Hepatocyte (in vitro differentiated cells): ENCODE data around the gene MTRF1. TPM values are rescaled to one million over a fixed set of nuclear protein-coding genes. Genes with fewer than 3 reads are reported as not detected.

Experiments used
- DNase-seq: peaks from one replicate; pipeline ENCODE4 v3.0.0-alpha.2; 2016; ENCODE audit warnings: low spot score
- H2AFZ ChIP-seq: fragments of 200-600 bp; sonication (generic); 2 replicates; pipeline ENCODE4 v1.6.0; 2016; ENCODE audit warnings: antibody characterized with exemption, mild to moderate bottlenecking
- H3K27ac ChIP-seq: fragments of 200-600 bp; sonication (generic); 2 replicates; pipeline ENCODE4 v1.5.1; 2016; ENCODE audit warnings: mild to moderate bottlenecking
- H3K27me3 ChIP-seq: fragments of 200-600 bp; sonication (generic); 2 replicates; pipeline ENCODE4 v1.6.1; 2016
- H3K36me3 ChIP-seq: fragments of 200-600 bp; sonication (generic); replicated peaks from 2 replicates; pipeline ENCODE4 v1.5.1; 2016; ENCODE audit warnings: low read depth; ENCODE audit not compliant: insufficient read depth
- H3K4me1 ChIP-seq: fragments of 200-600 bp; sonication (generic); 2 replicates; pipeline ENCODE4 v1.5.1; 2016; ENCODE audit warnings: mild to moderate bottlenecking, moderate library complexity; ENCODE audit not compliant: insufficient read depth
- H3K4me2 ChIP-seq: fragments of 200-600 bp; sonication (generic); 2 replicates; pipeline ENCODE4 v1.6.0; 2016
- H3K4me3 ChIP-seq: fragments of 200-600 bp; sonication (generic); 2 replicates; pipeline ENCODE4 v1.5.1; 2016; ENCODE audit warnings: mild to moderate bottlenecking
- H3K79me2 ChIP-seq: fragments of 200-600 bp; sonication (generic); 2 replicates; pipeline ENCODE4 v1.6.0; 2017; ENCODE audit warnings: mild to moderate bottlenecking
- H3K9me2 ChIP-seq: fragments of 200-600 bp; sonication (generic); replicated peaks from 2 replicates; pipeline ENCODE4 v1.6.0; 2017; ENCODE audit warnings: mild to moderate bottlenecking; ENCODE audit not compliant: insufficient read depth
- H3K9me3 ChIP-seq: fragments of 200-600 bp; sonication (generic); 2 replicates; pipeline ENCODE4 v1.5.1; 2016; ENCODE audit warnings: low read depth, mild to moderate bottlenecking
- H4K20me1 ChIP-seq: fragments of 200-600 bp; sonication (generic); 2 replicates; pipeline ENCODE4 v1.6.0; 2016; ENCODE audit warnings: mild to moderate bottlenecking; ENCODE audit not compliant: insufficient read depth, poor library complexity, severe bottlenecking
- CTCF ChIP-seq: fragments of 200-600 bp; sonication (generic); IDR thresholded peaks from 2 replicates; pipeline ENCODE4 v1.5.1; 2016; ENCODE audit warnings: antibody characterized with exemption, mild to moderate bottlenecking; ENCODE audit not compliant: poor library complexity
- EZH2 ChIP-seq: fragments of 200-600 bp; sonication (generic); IDR thresholded peaks from 2 replicates; pipeline ENCODE4 v1.6.1; 2016; ENCODE audit warnings: antibody characterized with exemption, mild to moderate bottlenecking, borderline replicate concordance
- EZH2phosphoT487 ChIP-seq: fragments of 200-600 bp; sonication (generic); IDR thresholded peaks from one replicate; pipeline ENCODE4 v1.6.1; 2018; ENCODE audit warnings: antibody characterized with exemption, mild to moderate bottlenecking, low read depth, moderate library complexity; ENCODE audit not compliant: unreplicated experiment, severe bottlenecking
- WGBS: methylation state at CpG from one replicate; pipeline ENCODE4 v1.1.6; 2016; ENCODE audit warnings: low lambda C conversion rate; ENCODE audit errors: missing lambda C conversion rate; 5-methylcytosine and 5-hydroxymethylcytosine counted together
- polyA plus RNA-seq: library from polyadenylated mRNA; unstranded; fragments of >200 nt; fragmentation: Nextera tagmentation; extraction: Ambion mirVana; gene quantifications from 2 replicates; pipeline ENCODE4 v1.2.1, GENCODE V29; 2016
- total RNA-seq: library from RNA; depleted of rRNA; stranded (reverse); fragments of >200 nt; gene quantifications from 2 replicates; pipeline ENCODE4 v1.2.3, GENCODE V29; 2014

Gene MTRF1
- total and polyA plus RNA-seq, 2 experiments from 2014 or later = 10.4 to 18.5 TPM

DNA sequence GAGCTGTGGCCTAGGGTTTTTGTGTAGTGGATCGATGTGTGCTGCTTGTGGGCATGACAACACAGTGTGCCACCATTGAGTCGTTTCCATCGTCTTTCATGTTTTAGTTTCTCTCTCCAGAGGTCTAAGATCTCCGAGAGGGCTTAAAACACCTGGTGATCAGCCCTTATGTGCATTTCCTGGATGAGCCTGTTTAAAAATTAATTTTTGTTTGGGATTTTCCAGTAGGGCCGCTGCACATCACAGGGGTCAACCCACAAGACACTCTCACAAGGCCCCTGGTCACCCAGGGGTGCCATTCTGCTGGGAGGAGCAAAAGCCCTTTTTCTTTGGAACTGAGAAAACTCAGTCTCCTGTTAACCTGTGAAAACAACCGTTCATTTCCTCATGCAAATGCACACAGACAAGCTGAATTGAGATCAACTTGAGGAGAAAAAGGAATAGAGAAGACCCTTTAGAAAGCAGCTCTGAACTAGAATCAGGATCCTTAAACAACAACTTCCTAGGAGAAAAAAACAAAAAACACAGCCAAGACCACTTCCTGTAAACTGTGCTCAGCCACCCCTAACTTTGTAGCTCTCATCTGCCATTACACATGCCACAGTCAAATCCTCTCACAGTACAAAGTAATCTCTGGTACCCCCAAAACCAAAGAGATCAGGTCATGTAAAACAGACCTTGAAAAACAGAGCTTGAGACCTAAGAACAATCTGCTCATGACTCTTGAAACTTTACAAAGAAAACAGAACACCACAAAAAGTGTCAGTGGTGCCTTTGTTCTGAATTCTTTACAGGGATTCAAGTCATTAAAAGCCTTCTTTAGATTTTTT lies 8.3 kb upstream of the MTRF1 start:
- Histone ChIP-seq H3K9me3 (peaks cover 4% of the 10 kb centered on the region), H3K4me2 (no peak overlapping the region), H3K27me3 (no peaks in the 10 kb centered on the region), H3K4me1 (no peaks in the 10 kb centered on the region), H3K4me3 (no peak overlapping the region), H4K20me1 (no peaks in the 10 kb centered on the region), H3K27ac (no peak overlapping the region), H3K36me3 (no peaks in the 10 kb centered on the region), H3K9me2 (no peaks in the 10 kb centered on the region), H2AFZ (no peak overlapping the region), H3K79me2 (no peaks in the 10 kb centered on the region)
- 91% methylated on average over 6 of the region's 6 CpGs for WGBS
- TF ChIP-seq CTCF = no peak
- no peak for TF ChIP-seq EZH2phosphoT487
- TF ChIP-seq EZH2 = no peak
- no peak for DNase-seq

DNA sequence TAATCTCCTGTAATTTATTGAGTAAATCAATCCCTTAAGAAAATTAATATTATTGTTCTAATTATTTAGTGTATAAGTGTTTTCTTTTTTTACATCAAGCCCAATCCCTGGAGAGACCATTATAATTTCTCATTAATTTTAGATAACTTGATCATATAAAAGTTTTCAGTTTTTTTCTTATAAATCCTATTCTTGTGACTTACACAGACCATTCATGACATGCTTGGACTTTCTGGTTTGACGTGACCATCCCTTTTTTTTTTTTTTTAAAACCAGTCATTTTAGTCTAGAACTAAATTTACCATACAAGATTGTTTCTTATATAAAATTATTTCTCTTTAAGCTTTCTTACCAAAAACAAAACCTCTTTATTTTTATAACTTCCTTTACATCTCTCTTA lies 5.4 kb upstream of the MTRF1 start:
- no peak overlapping the region for H2AFZ ChIP-seq
- no peaks in the 10 kb centered on the region for H4K20me1 ChIP-seq
- H3K4me3 ChIP-seq = no peak overlapping the region
- TF ChIP-seq CTCF = no peak
- TF ChIP-seq EZH2phosphoT487 = no peak
- TF ChIP-seq EZH2 = no peak
- no peaks in the 10 kb centered on the region for H3K4me1 ChIP-seq
- H3K36me3 ChIP-seq = no peaks in the 10 kb centered on the region
- peaks cover 4% of the 10 kb centered on the region for H3K9me3 ChIP-seq
- H3K27ac ChIP-seq = no peak overlapping the region
- H3K79me2 ChIP-seq = no peaks in the 10 kb centered on the region
- no peaks in the 10 kb centered on the region for H3K27me3 ChIP-seq
- no peak overlapping the region for H3K4me2 ChIP-seq
- DNase-seq = no peak
- 10% methylated on average over 1 of the region's 1 CpG for WGBS
- H3K9me2 ChIP-seq = no peaks in the 10 kb centered on the region

DNA sequence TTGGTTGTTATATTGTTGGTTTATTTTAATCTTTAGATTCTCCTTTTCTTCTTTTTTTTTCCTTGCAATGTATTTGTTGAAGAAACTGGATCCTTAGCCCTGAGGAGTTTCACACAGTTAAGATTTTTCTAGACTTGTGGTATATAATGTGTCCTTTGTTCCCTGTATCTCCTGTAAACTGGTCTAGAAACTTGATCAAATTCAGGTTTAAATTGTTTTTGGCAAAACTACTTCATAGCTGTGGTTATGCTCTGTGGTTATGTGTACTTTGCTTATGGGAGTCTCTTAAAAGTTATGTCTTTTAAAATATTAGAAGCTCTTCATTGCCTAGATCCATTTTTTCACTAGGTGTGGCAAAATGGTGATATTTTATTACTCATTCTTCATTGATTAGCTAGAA lies 3.7 kb upstream of the MTRF1 start:
- TF ChIP-seq EZH2 (no peak), EZH2phosphoT487 (no peak), CTCF (no peak)
- H2AFZ ChIP-seq = no peak overlapping the region
- H4K20me1 ChIP-seq = no peaks in the 10 kb centered on the region
- no peak overlapping the region for H3K4me3 ChIP-seq
- no peak overlapping the region for H3K27ac ChIP-seq
- H3K79me2 ChIP-seq = no peaks in the 10 kb centered on the region
- peaks cover 4% of the 10 kb centered on the region for H3K9me3 ChIP-seq
- no peaks in the 10 kb centered on the region for H3K27me3 ChIP-seq
- DNase-seq = no peak
- H3K4me1 ChIP-seq = no peaks in the 10 kb centered on the region
- H3K4me2 ChIP-seq = no peak overlapping the region
- no peaks in the 10 kb centered on the region for H3K9me2 ChIP-seq
- H3K36me3 ChIP-seq = no peaks in the 10 kb centered on the region
